ENCODE measurements around the gene C5orf63. TPM values are rescaled to one million over a fixed set of nuclear protein-coding genes. Genes with fewer than 3 reads are reported as not detected.

C5orf63 gene
- total and polyA plus RNA-seq, 9 of the 15 experiments (the other 6 are each of a cell fraction or from before 2014, with no cell fraction given): 1.8 to 24.6 (median 6.2) TPM

- Histone ChIP-seq H3K36me3 (ENCODE audit: control insufficient read depth, insufficient read depth, low read length) (no peaks in the 10 kb centered on the region; the same call in 2 of the 3 replicates), H4K20me1 (replicated peaks; ENCODE audit: control insufficient read depth, insufficient read depth, low read length) (peaks cover 4% of the 10 kb centered on the region; the same call in 1 of the 2 replicates), H3K4me2 (ENCODE audit: insufficient read depth, low read length) (no peak overlapping the region), H3K9ac (ENCODE audit: insufficient read depth in 1 of 2, low read depth in 2 of 2, low read length in 2 of 2) (no peak overlapping the region), H3K79me2 (ENCODE audit: control insufficient read depth, insufficient read depth, low read length) (peaks cover 94% of the 10 kb centered on the region), H3K27ac (ENCODE audit: extremely low read depth, low read depth, low read length) (no peak overlapping the region), H3K4me1 (replicated peaks in 1 of 2; ENCODE audit: control insufficient read depth in 2 of 2, insufficient read depth in 2 of 2, low read length in 2 of 2) (peaks cover 0 to 23% of the 10 kb centered on the region in 2 experiments; a peak in 3 of 5 replicates), H2AFZ (ENCODE audit: low read depth, low read length) (no peak overlapping the region), H3K4me3 (no peak overlapping the region), H3K9me1 (ENCODE audit: control insufficient read depth, insufficient read depth, low read length) (no peaks in the 10 kb centered on the region), H3K9me3 (replicated peaks; ENCODE audit: control insufficient read depth, insufficient read depth, low read depth, low read length) (no peaks in the 10 kb centered on the region), H3K27me3 (ENCODE audit: control insufficient read depth in 2 of 2, insufficient read depth in 2 of 2, low read length in 2 of 2) (no peaks in the 10 kb centered on the region)
- ATAC-seq (no peak), FAIRE-seq (no peak), DNase-seq (ENCODE audit: extremely low read depth in 1 of 4, low spot score in 3 of 4) (no peak)
- 81% methylated on average over 2 of the region's 2 CpGs for WGBS (ENCODE audit: insufficient coverage, low coverage, missing lambda C conversion rate)
- TF ChIP-seq ERF (CRISPR knock-in tag; IDR thresholded peaks at IDR 0.05) (no peak), FOXM1 (IDR thresholded peaks at IDR 0.05; ENCODE audit: low read depth) (no peak), FOXM1 (CRISPR knock-in tag; IDR thresholded peaks at IDR 0.05; ENCODE audit: low read depth) (no peak)
- ChIA-PET CTCF (ENCODE audit: low intra/inter-chr PET ratio) (no interaction called here), POLR2A (interaction anchor here (1.2 to 2.1 kb wide), 3 partner anchors 10 to 12 kb away, joined by 3 to 5 read pairs (median 4); no protein-coding TSS in a partner anchor)
- BruUV-seq (replicated peaks): no TSS peak
- intact Hi-C loops (cut with micrococcal nuclease) (no loop called here), in situ Hi-C loops (cut with MboI) (no loop called here)
These were observed 62.9 kb downstream of the C5orf63 start for GRCh38 chr5:127010362-127010761.

- in situ Hi-C loops (cut with MboI) (no loop called here), intact Hi-C loops (cut with micrococcal nuclease) (no loop called here)
- ChIA-PET CTCF (ENCODE audit: low intra/inter-chr PET ratio) (no interaction called here), POLR2A (interaction anchor here (1.2 to 2.1 kb wide), 2 partner anchors 10 to 11 kb away, joined by 3 to 5 read pairs; no protein-coding TSS in a partner anchor)
- FAIRE-seq (no peak), ATAC-seq (peak; percentile 29; the same call in 2 of the 3 replicates), DNase-seq (ENCODE audit: extremely low read depth in 1 of 4, low spot score in 3 of 4) (no peak)
- no peak overlapping the region for H3K4me2 ChIP-seq (ENCODE audit: insufficient read depth, low read length)
- peaks cover 93% of the 10 kb centered on the region for H3K79me2 ChIP-seq (ENCODE audit: control insufficient read depth, insufficient read depth, low read length)
- peaks cover 4% of the 10 kb centered on the region; the same call in 1 of the 2 replicates for H4K20me1 ChIP-seq (replicated peaks; ENCODE audit: control insufficient read depth, insufficient read depth, low read length)
- H3K9me3 ChIP-seq (replicated peaks; ENCODE audit: control insufficient read depth, insufficient read depth, low read depth, low read length): no peaks in the 10 kb centered on the region
- TF ChIP-seq NR2C1 (IDR thresholded peaks at IDR 0.05): no peak
- no peak for TF ChIP-seq NR2C1 (tag; IDR thresholded peaks at IDR 0.05)
- TF ChIP-seq HMBOX1 (IDR thresholded peaks at IDR 0.05): peak; percentile 69
- H3K27me3 ChIP-seq (ENCODE audit: control insufficient read depth in 2 of 2, insufficient read depth in 2 of 2, low read length in 2 of 2): no peaks in the 10 kb centered on the region
- no TSS peak for BruUV-seq (replicated peaks)
- H3K4me1 ChIP-seq (replicated peaks in 1 of 2; ENCODE audit: control insufficient read depth in 2 of 2, insufficient read depth in 2 of 2, low read length in 2 of 2): peaks cover 0 to 23% of the 10 kb centered on the region in 2 experiments; a peak in 3 of 5 replicates
- H3K9me1 ChIP-seq (ENCODE audit: control insufficient read depth, insufficient read depth, low read length): no peaks in the 10 kb centered on the region
- H2AFZ ChIP-seq (ENCODE audit: low read depth, low read length): no peak overlapping the region
- H3K36me3 ChIP-seq (ENCODE audit: control insufficient read depth, insufficient read depth, low read length): no peaks in the 10 kb centered on the region; the same call in 2 of the 3 replicates
- 54% methylated on average over 1 of the region's 1 CpG for WGBS (ENCODE audit: insufficient coverage, low coverage, missing lambda C conversion rate)
- H3K9ac ChIP-seq (ENCODE audit: insufficient read depth in 1 of 2, low read depth in 2 of 2, low read length in 2 of 2): no peak overlapping the region
- H3K27ac ChIP-seq (ENCODE audit: extremely low read depth, low read depth, low read length): no peak overlapping the region
- no peak overlapping the region for H3K4me3 ChIP-seq
These were observed 63.5 kb downstream of the C5orf63 start for GRCh38 chr5:127009784-127010183.
